ENCODE data around the gene TPGS1. TPM values are rescaled to one million over a fixed set of nuclear protein-coding genes. Genes with fewer than 3 reads are reported as not detected.

The TPGS1 gene
- total RNA-seq, 1 donor, result 29.6 TPM

GRCh38 chr19:536031-536880 is 29.0 kb downstream of the TPGS1 start:
- H3K27me3 ChIP-seq (ENCODE audit: insufficient read depth, low read length), result no peaks in the 10 kb centered on the region
- no peaks in the 10 kb centered on the region for H3K9me3 ChIP-seq (ENCODE audit: low read depth, low read length)
- H3K4me1 ChIP-seq (ENCODE audit: insufficient read depth, low read length), result peaks cover 17% of the 10 kb centered on the region
- no peak overlapping the region for H3K4me3 ChIP-seq (ENCODE audit: low read length)

GRCh38 chr19:536881-537404 is 29.6 kb downstream of the TPGS1 start:
- Histone ChIP-seq H3K4me3 (ENCODE audit: low read length) (no peak overlapping the region), H3K27me3 (ENCODE audit: insufficient read depth, low read length) (no peaks in the 10 kb centered on the region), H3K9me3 (ENCODE audit: low read depth, low read length) (no peaks in the 10 kb centered on the region), H3K4me1 (ENCODE audit: insufficient read depth, low read length) (peaks cover 17% of the 10 kb centered on the region)

GRCh38 chr19:538641-539428 is 31.5 kb downstream of the TPGS1 start:
- H3K4me3 ChIP-seq (ENCODE audit: low read length), result no peak overlapping the region
- peaks cover 5% of the 10 kb centered on the region for H3K4me1 ChIP-seq (ENCODE audit: insufficient read depth, low read length)
- no peaks in the 10 kb centered on the region for H3K9me3 ChIP-seq (ENCODE audit: low read depth, low read length)
- H3K27me3 ChIP-seq (ENCODE audit: insufficient read depth, low read length), result no peaks in the 10 kb centered on the region

GRCh38 chr19:539429-540030 is 32.2 kb downstream of the TPGS1 start:
- H3K9me3 ChIP-seq (ENCODE audit: low read depth, low read length), result no peaks in the 10 kb centered on the region
- no peak overlapping the region for H3K4me3 ChIP-seq (ENCODE audit: low read length)
- H3K4me1 ChIP-seq (ENCODE audit: insufficient read depth, low read length), result no peaks in the 10 kb centered on the region
- H3K27me3 ChIP-seq (ENCODE audit: insufficient read depth, low read length), result no peaks in the 10 kb centered on the region

- H3K9me3 ChIP-seq (ENCODE audit: low read depth, low read length), result no peaks in the 10 kb centered on the region
- H3K4me1 ChIP-seq (ENCODE audit: insufficient read depth, low read length), result peaks cover 4% of the 10 kb centered on the region
- no peaks in the 10 kb centered on the region for H3K27me3 ChIP-seq (ENCODE audit: insufficient read depth, low read length)
- H3K4me3 ChIP-seq (ENCODE audit: low read length), result no peak overlapping the region
These were observed 33.8 kb downstream of the TPGS1 start for GRCh38 chr19:540867-541637.

- Histone ChIP-seq H3K4me1 (ENCODE audit: insufficient read depth, low read length) (peaks cover 4% of the 10 kb centered on the region), H3K9me3 (ENCODE audit: low read depth, low read length) (no peaks in the 10 kb centered on the region), H3K27me3 (ENCODE audit: insufficient read depth, low read length) (no peaks in the 10 kb centered on the region), H3K4me3 (ENCODE audit: low read length) (no peak overlapping the region)
These were observed 34.4 kb downstream of the TPGS1 start for GRCh38 chr19:541699-542098.

GRCh38 chr19:542173-542866 is 35.0 kb downstream of the TPGS1 start:
- Histone ChIP-seq H3K4me1 (ENCODE audit: insufficient read depth, low read length) (peaks cover 4% of the 10 kb centered on the region), H3K4me3 (ENCODE audit: low read length) (no peak overlapping the region), H3K9me3 (ENCODE audit: low read depth, low read length) (no peaks in the 10 kb centered on the region), H3K27me3 (ENCODE audit: insufficient read depth, low read length) (no peaks in the 10 kb centered on the region)

- H3K4me3 ChIP-seq (ENCODE audit: low read length), result peak within 1 kb of the TSS; percentile 40
- H3K27me3 ChIP-seq (ENCODE audit: insufficient read depth, low read length), result no peaks in the 10 kb centered on the region
- H3K4me1 ChIP-seq (ENCODE audit: insufficient read depth, low read length), result peaks cover 4% of the 10 kb centered on the region
- H3K9me3 ChIP-seq (ENCODE audit: low read depth, low read length), result no peaks in the 10 kb centered on the region
These were observed 36.8 kb downstream of the TPGS1 start, which contains the start of gene GZMM for GRCh38 chr19:543910-544608. Gene GZMM, plus strand, starts transcription at chr19:544053. Its CDS starts 19 bp downstream, at chr19:544072.

GRCh38 chr19:547117-547516 is 39.8 kb downstream of the TPGS1 start:
- Histone ChIP-seq H3K4me3 (ENCODE audit: low read length) (no peak overlapping the region), H3K4me1 (ENCODE audit: insufficient read depth, low read length) (peaks cover 4% of the 10 kb centered on the region), H3K9me3 (ENCODE audit: low read depth, low read length) (no peaks in the 10 kb centered on the region), H3K27me3 (ENCODE audit: insufficient read depth, low read length) (no peaks in the 10 kb centered on the region)

GRCh38 chr19:547836-548720 is 40.8 kb downstream of the TPGS1 start:
- no peak overlapping the region for H3K4me3 ChIP-seq (ENCODE audit: low read length)
- no peaks in the 10 kb centered on the region for H3K27me3 ChIP-seq (ENCODE audit: insufficient read depth, low read length)
- peaks cover 4% of the 10 kb centered on the region for H3K4me1 ChIP-seq (ENCODE audit: insufficient read depth, low read length)
- no peaks in the 10 kb centered on the region for H3K9me3 ChIP-seq (ENCODE audit: low read depth, low read length)

GRCh38 chr19:548886-549830 is 41.9 kb downstream of the TPGS1 start:
- no peaks in the 10 kb centered on the region for H3K9me3 ChIP-seq (ENCODE audit: low read depth, low read length)
- no peak overlapping the region for H3K4me3 ChIP-seq (ENCODE audit: low read length)
- peaks cover 4% of the 10 kb centered on the region for H3K4me1 ChIP-seq (ENCODE audit: insufficient read depth, low read length)
- H3K27me3 ChIP-seq (ENCODE audit: insufficient read depth, low read length), result no peaks in the 10 kb centered on the region

- H3K4me1 ChIP-seq (ENCODE audit: insufficient read depth, low read length), result peaks cover 6% of the 10 kb centered on the region
- no peaks in the 10 kb centered on the region for H3K9me3 ChIP-seq (ENCODE audit: low read depth, low read length)
- H3K27me3 ChIP-seq (ENCODE audit: insufficient read depth, low read length), result no peaks in the 10 kb centered on the region
- H3K4me3 ChIP-seq (ENCODE audit: low read length), result no peak overlapping the region
These were observed 47.5 kb downstream of the TPGS1 start for GRCh38 chr19:554817-555216.

Measured in mononuclear cell (primary cell).